ENCODE data around the gene ANAPC7.

Gene ANAPC7

GRCh38 chr12:110353211-110353965 is 50.1 kb downstream of the ANAPC7 start:
- Histone ChIP-seq H3K9ac (no peak overlapping the region), H3K4me2 (ENCODE audit: low read length) (no peak overlapping the region), H3K79me2 (no peaks in the 10 kb centered on the region), H2AFZ (no peak overlapping the region), H3K27me3 (ENCODE audit: control insufficient read depth, insufficient read depth, low read length) (no peaks in the 10 kb centered on the region), H3K4me3 (ENCODE audit: low read depth, low read length) (no peak overlapping the region), H3K9me3 (ENCODE audit: control insufficient read depth, low read length) (no peaks in the 10 kb centered on the region), H3K4me1 (no peaks in the 10 kb centered on the region), H3K27ac (no peak overlapping the region), H3K36me3 (ENCODE audit: control insufficient read depth, insufficient read depth, low read length) (no peaks in the 10 kb centered on the region)
- no peak for TF ChIP-seq CTCF (IDR thresholded peaks at IDR 0.05)

- no peaks in the 10 kb centered on the region for H3K27me3 ChIP-seq (ENCODE audit: control insufficient read depth, insufficient read depth, low read length)
- no peaks in the 10 kb centered on the region for H3K9me3 ChIP-seq (ENCODE audit: control insufficient read depth, low read length)
- H3K36me3 ChIP-seq (ENCODE audit: control insufficient read depth, insufficient read depth, low read length), result no peaks in the 10 kb centered on the region
- H3K79me2 ChIP-seq, result no peaks in the 10 kb centered on the region
- no peak overlapping the region for H3K27ac ChIP-seq
- no peak overlapping the region for H3K4me2 ChIP-seq (ENCODE audit: low read length)
- no peak for TF ChIP-seq CTCF (IDR thresholded peaks at IDR 0.05)
- H2AFZ ChIP-seq, result no peak overlapping the region
- H3K4me3 ChIP-seq (ENCODE audit: low read depth, low read length), result no peak overlapping the region
- no peaks in the 10 kb centered on the region for H3K4me1 ChIP-seq
- no peak overlapping the region for H3K9ac ChIP-seq
Observed at GRCh38 chr12:110352401-110352800, 51.1 kb downstream of the ANAPC7 start.

GRCh38 chr12:110351119-110351518 is 52.4 kb downstream of the ANAPC7 start:
- Histone ChIP-seq H3K4me3 (ENCODE audit: low read depth, low read length) (no peak overlapping the region), H2AFZ (no peak overlapping the region), H3K9ac (no peak overlapping the region), H3K27me3 (ENCODE audit: control insufficient read depth, insufficient read depth, low read length) (no peaks in the 10 kb centered on the region), H3K27ac (no peak overlapping the region), H3K79me2 (no peaks in the 10 kb centered on the region), H3K9me3 (ENCODE audit: control insufficient read depth, low read length) (no peaks in the 10 kb centered on the region), H3K4me2 (ENCODE audit: low read length) (no peak overlapping the region), H3K4me1 (no peaks in the 10 kb centered on the region), H3K36me3 (ENCODE audit: control insufficient read depth, insufficient read depth, low read length) (no peaks in the 10 kb centered on the region)
- TF ChIP-seq CTCF (IDR thresholded peaks at IDR 0.05), result no peak

- TF ChIP-seq CTCF (IDR thresholded peaks at IDR 0.05), result no peak
- no peak overlapping the region for H3K4me2 ChIP-seq (ENCODE audit: low read length)
- H3K9ac ChIP-seq, result no peak overlapping the region
- H3K4me3 ChIP-seq (ENCODE audit: low read depth, low read length), result no peak overlapping the region
- no peaks in the 10 kb centered on the region for H3K79me2 ChIP-seq
- no peaks in the 10 kb centered on the region for H3K27me3 ChIP-seq (ENCODE audit: control insufficient read depth, insufficient read depth, low read length)
- no peaks in the 10 kb centered on the region for H3K36me3 ChIP-seq (ENCODE audit: control insufficient read depth, insufficient read depth, low read length)
- H3K9me3 ChIP-seq (ENCODE audit: control insufficient read depth, low read length), result no peaks in the 10 kb centered on the region
- no peak overlapping the region for H3K27ac ChIP-seq
- H3K4me1 ChIP-seq, result peaks cover 3% of the 10 kb centered on the region
- H2AFZ ChIP-seq, result no peak overlapping the region
Observed at GRCh38 chr12:110349514-110350151, 53.9 kb downstream of the ANAPC7 start.
